Heart left ventricle (tissue), 13 donors: ENCODE results near the gene SLC25A4.

ENCODE experiments used
- POLR2A ChIP-seq, 2 donors: fragments of 450-650 bp; IDR thresholded peaks; one replicate each; pipeline ENCODE4 v1.6.1; 2017; ENCODE audit warnings: antibody characterized with exemption in 2 of 2, mild to moderate bottlenecking in 2 of 2, moderate library complexity in 2 of 2
- TF ChIP-seq, protein P1 (sequence below), 12 donors: fragments of 200-600 bp; sonication (generic) in 4 of 12; IDR thresholded peaks; one replicate each; pipeline versions ENCODE4 v1.5.0 to v1.8.0; 2018 to 2022; ENCODE audit warnings: antibody characterized with exemption in 12 of 12, mild to moderate bottlenecking in 5 of 12
- donor health status: ischemic (EF 13 %, LVEDD 7.1; RV severe dilation, severe dysfunction).
- donor health status: DM: no; HTN: yes; CAD: no.
- donor health status: DM: no; HTN: no; CAD: no.
- donor health status: ischemic (EF 25% LVEDD 6.9; RV normal size, moderate dysfunction).
- donor health status: ischemic (EF 25% LVEDD 5.7; RV mildly dilated, moderate dysfunction).
- donor health status: ischemic (EF 35%, LVEDD 5.7; RV mildly dilated, moderate dysfunction).
- donor health status: nonischemic (EF 11% LVEDD 7.7; RV severe dilation, severe dysfunction).
- donor health status: DM: yes; HTN: yes; CAD: no.
- donor health status: PGD.
- donor health status: ischemic (EF 29% LVEDD 5.4; RV normal size, mild dysfunction).
- donor health status: nonischemic (EF 23%, LVEDD 6.1; RV moderate dilation, normal function).

GRCh38 chr4:185104733-185105132 is 38.3 kb upstream of the SLC25A4 start:
- TF ChIP-seq, protein P1, sequence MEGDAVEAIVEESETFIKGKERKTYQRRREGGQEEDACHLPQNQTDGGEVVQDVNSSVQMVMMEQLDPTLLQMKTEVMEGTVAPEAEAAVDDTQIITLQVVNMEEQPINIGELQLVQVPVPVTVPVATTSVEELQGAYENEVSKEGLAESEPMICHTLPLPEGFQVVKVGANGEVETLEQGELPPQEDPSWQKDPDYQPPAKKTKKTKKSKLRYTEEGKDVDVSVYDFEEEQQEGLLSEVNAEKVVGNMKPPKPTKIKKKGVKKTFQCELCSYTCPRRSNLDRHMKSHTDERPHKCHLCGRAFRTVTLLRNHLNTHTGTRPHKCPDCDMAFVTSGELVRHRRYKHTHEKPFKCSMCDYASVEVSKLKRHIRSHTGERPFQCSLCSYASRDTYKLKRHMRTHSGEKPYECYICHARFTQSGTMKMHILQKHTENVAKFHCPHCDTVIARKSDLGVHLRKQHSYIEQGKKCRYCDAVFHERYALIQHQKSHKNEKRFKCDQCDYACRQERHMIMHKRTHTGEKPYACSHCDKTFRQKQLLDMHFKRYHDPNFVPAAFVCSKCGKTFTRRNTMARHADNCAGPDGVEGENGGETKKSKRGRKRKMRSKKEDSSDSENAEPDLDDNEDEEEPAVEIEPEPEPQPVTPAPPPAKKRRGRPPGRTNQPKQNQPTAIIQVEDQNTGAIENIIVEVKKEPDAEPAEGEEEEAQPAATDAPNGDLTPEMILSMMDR (IDR thresholded peaks at IDR 0.05), result no peak
- TF ChIP-seq POLR2A (IDR thresholded peaks at IDR 0.05), result no peak
